GM23248 (cell line): ENCODE results near the gene TNFRSF21. TPM values are rescaled to one million over a fixed set of nuclear protein-coding genes. Genes with fewer than 3 reads are reported as not detected.

ENCODE experiments used
- DNase-seq: peaks from one replicate; pipeline ENCODE4 v3.0.0-alpha.2; 2015
- H2AFZ ChIP-seq: fragments of 200-600 bp; sonication (generic); 2 replicates; pipeline ENCODE4 v1.6.1; 2016; ENCODE audit warnings: antibody characterized with exemption
- H3F3A ChIP-seq: fragments of 200-600 bp; sonication (generic); 2 replicates; pipeline ENCODE4 v1.6.1; 2016; ENCODE audit warnings: mild to moderate bottlenecking, antibody characterized with exemption, mixed run types; ENCODE audit not compliant: insufficient read depth
- H3K27ac ChIP-seq: fragments of 200-600 bp; sonication (generic); 2 replicates; pipeline ENCODE4 v1.5.1; 2016; ENCODE audit warnings: mild to moderate bottlenecking
- H3K27me3 ChIP-seq: fragments of 200-600 bp; sonication (generic); replicated peaks from 2 replicates; pipeline ENCODE4 v1.6.1; 2016; ENCODE audit warnings: mild to moderate bottlenecking; ENCODE audit not compliant: insufficient read depth
- H3K36me3 ChIP-seq: fragments of 200-600 bp; sonication (generic); 2 replicates; pipeline ENCODE4 v1.6.1; 2016; ENCODE audit warnings: low read depth, mild to moderate bottlenecking
- H3K4me1 ChIP-seq: fragments of 200-600 bp; sonication (generic); 2 replicates; pipeline ENCODE4 v1.6.1; 2016; ENCODE audit warnings: mild to moderate bottlenecking; ENCODE audit not compliant: insufficient read depth
- H3K4me2 ChIP-seq: fragments of 200-600 bp; sonication (generic); one replicate; pipeline ENCODE4 v1.6.1; 2016; ENCODE audit warnings: mild to moderate bottlenecking; ENCODE audit not compliant: unreplicated experiment
- H3K4me3 ChIP-seq: fragments of 200-600 bp; sonication (generic); 2 replicates; pipeline ENCODE4 v1.5.1; 2016; ENCODE audit warnings: mild to moderate bottlenecking
- H3K79me2 ChIP-seq: fragments of 200-600 bp; sonication (generic); 2 replicates; pipeline ENCODE4 v1.6.1; 2016; ENCODE audit warnings: mild to moderate bottlenecking; ENCODE audit not compliant: insufficient read depth
- H3K9ac ChIP-seq: fragments of 200-600 bp; sonication (generic); 2 replicates; pipeline ENCODE4 v1.6.1; 2016; ENCODE audit warnings: mild to moderate bottlenecking
- H3K9me2 ChIP-seq: fragments of 200-600 bp; sonication (generic); 2 replicates; pipeline ENCODE4 v1.6.1; 2016; ENCODE audit warnings: mixed run types, mild to moderate bottlenecking, moderate library complexity; ENCODE audit not compliant: insufficient read depth
- H3K9me3 ChIP-seq: fragments of 200-600 bp; sonication (generic); one replicate; pipeline ENCODE4 v1.6.1; 2017; ENCODE audit warnings: low read depth
- H4K20me1 ChIP-seq: fragments of 200-600 bp; sonication (generic); 2 replicates; pipeline ENCODE4 v1.6.0; 2016; ENCODE audit not compliant: insufficient read depth
- EZH2 ChIP-seq: fragments of 200-600 bp; sonication (generic); IDR thresholded peaks from 2 replicates; pipeline ENCODE4 v1.6.1; 2018; ENCODE audit warnings: antibody characterized with exemption, mild to moderate bottlenecking; ENCODE audit not compliant: insufficient read depth, poor library complexity, severe bottlenecking
- EZH2phosphoT487 ChIP-seq: fragments of 200-600 bp; sonication (generic); IDR thresholded peaks from 2 replicates; pipeline ENCODE4 v1.6.1; 2018; ENCODE audit warnings: antibody characterized with exemption, moderate library complexity, mild to moderate bottlenecking, low read depth; ENCODE audit not compliant: insufficient read depth
- WGBS, 2 experiments: methylation state at CpG; one replicate each; pipeline ENCODE4 v1.1.6; 2015 to 2017; ENCODE audit warnings: low lambda C conversion rate in 2 of 2, low coverage in 1 of 2; ENCODE audit errors: missing lambda C conversion rate in 2 of 2; 5-methylcytosine and 5-hydroxymethylcytosine counted together
- in situ Hi-C: fragments of 300-500 bp; cut with MboI; formaldehyde crosslinking; loops from 2 replicates; pipeline ENCODE4 v1.15.0; 2020
- polyA plus RNA-seq: library from polyadenylated mRNA; unstranded; fragments of >200 nt; fragmentation: Nextera tagmentation; extraction: Ambion mirVana; gene quantifications from 2 replicates; pipeline ENCODE4 v1.2.1, GENCODE V29; 2016
- total RNA-seq: library from RNA; depleted of rRNA; stranded (reverse); fragments of >200 nt; shearing (Covaris generic); gene quantifications from 2 replicates; pipeline ENCODE4 v1.2.3, GENCODE V29; 2014

TNFRSF21 gene
- total and polyA plus RNA-seq, 2 experiments from 2014 or later = 3.9 to 8.4 TPM

GRCh38 chr6:47299965-47300364, 9.7 kb downstream of the TNFRSF21 start:
- no peaks in the 10 kb centered on the region for H3F3A ChIP-seq
- H3K9me2 ChIP-seq = no peaks in the 10 kb centered on the region
- DNase-seq = no peak
- H2AFZ ChIP-seq = no peak overlapping the region
- H3K9me3 ChIP-seq = no peaks in the 10 kb centered on the region
- H3K79me2 ChIP-seq = peaks cover 8% of the 10 kb centered on the region
- TF ChIP-seq EZH2 = no peak
- TF ChIP-seq EZH2phosphoT487 = no peak
- H3K4me2 ChIP-seq = no peak overlapping the region
- peaks cover 4% of the 10 kb centered on the region; the same call in 1 of the 2 replicates for H3K27me3 ChIP-seq
- no peaks in the 10 kb centered on the region for H3K36me3 ChIP-seq
- H3K4me3 ChIP-seq = no peak overlapping the region
- H4K20me1 ChIP-seq = no peaks in the 10 kb centered on the region
- no peak overlapping the region for H3K9ac ChIP-seq
- WGBS, 2 experiments = 36 to 59% methylated on average over 4 of the region's 4 CpGs
- H3K4me1 ChIP-seq = no peaks in the 10 kb centered on the region
- in situ Hi-C loops = loop anchor here (10.0 kb wide), 1 partner anchor 205 kb away; no protein-coding TSS in a partner anchor
- no peak overlapping the region for H3K27ac ChIP-seq

- Histone ChIP-seq H3K4me3 (no peak overlapping the region), H3K36me3 (no peaks in the 10 kb centered on the region), H3F3A (no peaks in the 10 kb centered on the region), H2AFZ (no peak overlapping the region), H3K27me3 (0 out of 2 replicates have a peak, but pooled peaks cover 4% of the 10 kb centered on the region), H3K9ac (no peak overlapping the region), H4K20me1 (no peaks in the 10 kb centered on the region), H3K79me2 (peaks cover 8% of the 10 kb centered on the region), H3K4me1 (no peaks in the 10 kb centered on the region), H3K4me2 (no peak overlapping the region), H3K27ac (no peak overlapping the region), H3K9me2 (no peaks in the 10 kb centered on the region), H3K9me3 (no peaks in the 10 kb centered on the region)
- TF ChIP-seq EZH2 = no peak
- TF ChIP-seq EZH2phosphoT487 = no peak
- in situ Hi-C loops = no loop called here
- no peak for DNase-seq
Observed at GRCh38 chr6:47298475-47298874, 11.2 kb downstream of the TNFRSF21 start.

- H3F3A ChIP-seq = no peaks in the 10 kb centered on the region
- no peak for DNase-seq
- H3K36me3 ChIP-seq = no peaks in the 10 kb centered on the region
- H4K20me1 ChIP-seq = no peaks in the 10 kb centered on the region
- WGBS, 2 experiments = 46 to 51% methylated on average over 4 of the region's 4 CpGs
- H3K27ac ChIP-seq = no peak overlapping the region
- H2AFZ ChIP-seq = no peak overlapping the region
- no peaks in the 10 kb centered on the region; the same call in 1 of the 2 replicates for H3K79me2 ChIP-seq
- H3K9me3 ChIP-seq = no peaks in the 10 kb centered on the region
- H3K4me1 ChIP-seq = peaks cover 7% of the 10 kb centered on the region; the same call in 1 of the 2 replicates
- in situ Hi-C loops = no loop called here
- H3K9me2 ChIP-seq = no peaks in the 10 kb centered on the region
- TF ChIP-seq EZH2 (no peak), EZH2phosphoT487 (no peak)
- H3K27me3 ChIP-seq = no peaks in the 10 kb centered on the region
- no peak overlapping the region for H3K4me3 ChIP-seq
- no peak overlapping the region for H3K4me2 ChIP-seq
- H3K9ac ChIP-seq = no peak overlapping the region
Observed at GRCh38 chr6:47294990-47295389, 14.7 kb downstream of the TNFRSF21 start.

- WGBS, 2 experiments = 4 to 9% methylated on average over 2 of the region's 2 CpGs
- Histone ChIP-seq H3K4me2 (no peak overlapping the region), H3K79me2 (no peaks in the 10 kb centered on the region), H4K20me1 (no peaks in the 10 kb centered on the region), H3K9me3 (no peaks in the 10 kb centered on the region), H3K4me3 (no peak overlapping the region), H3K9ac (no peak overlapping the region), H3K9me2 (no peaks in the 10 kb centered on the region), H3K4me1 (peaks cover 7% of the 10 kb centered on the region; the same call in 1 of the 2 replicates), H3K27ac (no peak overlapping the region), H2AFZ (no peak overlapping the region), H3F3A (no peaks in the 10 kb centered on the region), H3K36me3 (no peaks in the 10 kb centered on the region), H3K27me3 (no peaks in the 10 kb centered on the region)
- peak; percentile 28 for DNase-seq
- TF ChIP-seq EZH2 = no peak
- TF ChIP-seq EZH2phosphoT487 = no peak
- in situ Hi-C loops = no loop called here
Observed at GRCh38 chr6:47292944-47293343, 16.8 kb downstream of the TNFRSF21 start.

DNA sequence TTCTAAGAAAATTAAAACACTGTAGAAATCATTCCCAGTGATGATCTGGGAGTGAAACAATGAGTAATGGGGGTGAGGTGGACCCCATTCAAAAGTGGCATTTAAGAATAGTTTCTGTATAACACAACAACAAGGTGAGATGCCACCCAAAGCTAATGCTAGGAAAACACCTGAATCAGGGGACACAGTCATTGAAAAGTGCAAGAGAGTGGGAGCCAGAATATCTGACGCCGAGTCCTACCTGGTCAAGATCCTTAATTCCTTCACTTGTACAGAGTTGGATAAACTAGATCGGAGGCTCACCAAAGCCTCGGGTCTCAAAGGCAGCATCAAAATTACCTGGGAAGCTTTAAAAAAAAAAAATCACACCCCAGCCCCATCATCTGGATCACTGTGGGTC, 17.7 kb downstream of the TNFRSF21 start:
- no peak overlapping the region for H3K4me2 ChIP-seq
- no peak overlapping the region for H2AFZ ChIP-seq
- DNase-seq = no peak
- H3K9me2 ChIP-seq = no peaks in the 10 kb centered on the region
- no peaks in the 10 kb centered on the region for H3F3A ChIP-seq
- H3K27me3 ChIP-seq = no peaks in the 10 kb centered on the region
- no peak overlapping the region for H3K27ac ChIP-seq
- H3K9me3 ChIP-seq = no peaks in the 10 kb centered on the region
- no peak for TF ChIP-seq EZH2
- TF ChIP-seq EZH2phosphoT487 = no peak
- H3K9ac ChIP-seq = no peak overlapping the region
- 44 to 50% methylated on average over 4 of the region's 4 CpGs for WGBS, 2 experiments
- H3K36me3 ChIP-seq = no peaks in the 10 kb centered on the region
- no peak overlapping the region for H3K4me3 ChIP-seq
- peaks cover 7% of the 10 kb centered on the region; the same call in 1 of the 2 replicates for H3K4me1 ChIP-seq
- in situ Hi-C loops = no loop called here
- no peaks in the 10 kb centered on the region for H3K79me2 ChIP-seq
- no peaks in the 10 kb centered on the region for H4K20me1 ChIP-seq
